Measurements from ENCODE around the gene CREB1. TPM values are rescaled to one million over a fixed set of nuclear protein-coding genes. Genes with fewer than 3 reads are reported as not detected.

Gene CREB1
- polyA plus RNA-seq, 1 of the 3 experiments (the other 2 are of a cell fraction), result 14.5 TPM

DNA sequence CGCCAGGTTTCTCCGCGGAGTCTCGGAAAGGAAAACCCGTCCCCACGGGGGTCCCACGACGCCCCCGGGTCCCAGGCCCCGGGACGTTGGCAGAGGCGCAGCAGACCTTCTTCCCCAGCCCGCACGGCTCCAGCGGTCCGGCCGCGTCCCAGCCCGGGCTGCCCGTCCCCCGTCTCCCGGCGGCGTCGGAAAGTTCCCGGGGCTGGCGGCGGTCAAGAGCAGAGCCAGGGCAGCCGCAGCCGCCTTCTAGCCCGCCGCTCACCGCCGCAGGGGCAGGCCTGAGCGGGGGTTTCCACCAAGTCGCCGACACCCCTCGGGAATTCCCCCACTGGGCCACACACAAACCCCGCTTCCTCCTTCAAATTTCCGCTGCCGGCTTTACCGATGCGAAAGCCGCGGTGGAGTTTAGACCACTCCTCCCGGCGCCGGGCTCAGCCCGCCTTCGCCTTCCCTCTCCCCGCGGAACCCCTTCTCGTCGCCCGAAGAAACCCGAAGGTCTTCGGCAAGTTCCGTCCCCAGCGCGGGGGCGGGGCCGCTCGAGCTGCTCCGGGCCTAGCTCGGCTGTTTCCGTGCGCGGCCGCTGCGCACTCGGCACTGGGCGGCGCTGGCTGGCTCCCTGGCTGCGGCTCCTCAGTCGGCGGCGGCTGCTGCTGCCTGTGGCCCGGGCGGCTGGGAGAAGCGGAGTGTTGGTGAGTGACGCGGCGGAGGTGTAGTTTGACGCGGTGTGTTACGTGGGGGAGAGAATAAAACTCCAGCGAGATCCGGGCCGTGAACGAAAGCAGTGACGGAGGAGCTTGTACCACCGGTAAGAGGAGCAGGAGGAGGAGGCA lies at the start of gene CREB1 (continued):
- TF ChIP-seq CTCF (IDR thresholded peaks at IDR 0.05) (no peak), EP300 (IDR thresholded peaks at IDR 0.05; ENCODE audit: borderline replicate concordance in 1 of 2, low read depth in 1 of 2, low read length in 1 of 2) (peak in 1 of 2 experiments; percentile 14; a peak in 1 of 4 replicates), FOXM1 (IDR thresholded peaks at IDR 0.05; ENCODE audit: low read depth) (peak; percentile 53; the same call in 1 of the 2 replicates), RXRA (IDR thresholded peaks at IDR 0.05; ENCODE audit: borderline replicate concordance, low read depth) (no peak), USF2 (IDR thresholded peaks at IDR 0.05; ENCODE audit: borderline replicate concordance, low read depth, low read length) (no peak), MAX (IDR thresholded peaks at IDR 0.05; ENCODE audit: low read depth) (no peak), GATA2 (CRISPR knock-in tag; IDR thresholded peaks at IDR 0.05) (no peak), FOSL2 (IDR thresholded peaks at IDR 0.05; ENCODE audit: borderline replicate concordance, low read depth) (no peak), TEAD4 (IDR thresholded peaks at IDR 0.05; ENCODE audit: borderline replicate concordance, insufficient read depth) (no peak)

DNA sequence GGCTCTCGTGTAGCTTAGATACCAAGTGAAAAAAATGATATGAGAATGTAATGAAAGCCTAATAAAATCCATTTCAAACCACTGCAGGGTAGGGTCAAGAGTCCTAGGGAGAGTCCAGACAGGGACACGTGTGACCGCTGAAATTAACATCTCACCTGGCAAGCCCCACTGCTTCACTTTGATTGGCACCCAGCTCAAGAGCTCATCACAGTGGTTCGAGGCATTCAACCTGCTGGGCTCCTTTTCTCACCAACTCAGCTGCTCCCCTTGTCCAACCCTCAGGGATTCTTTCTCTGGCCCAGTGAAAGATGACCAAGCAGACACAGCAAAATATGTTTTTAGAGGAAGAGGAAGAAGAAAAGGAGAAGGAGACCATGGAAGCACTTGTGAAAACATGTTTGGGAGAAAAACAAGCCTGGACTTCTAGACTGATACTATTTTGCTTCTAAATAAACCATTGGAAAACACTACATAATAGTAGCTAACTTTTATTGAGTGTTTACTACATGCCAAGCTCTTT lies 49.2 kb upstream of the CREB1 start:
- Histone ChIP-seq H3K27me3 (ENCODE audit: insufficient read depth) (no peaks in the 10 kb centered on the region), H3K36me3 (replicated peaks in 1 of 2; ENCODE audit: control insufficient read depth in 1 of 2, insufficient read depth in 2 of 2, low read length in 1 of 2) (no peaks in the 10 kb centered on the region), H3K9me2 (no peaks in the 10 kb centered on the region), H3K4me3 (ENCODE audit: low read depth in 2 of 2, low read length in 1 of 2) (no peak overlapping the region), H3K27ac (ENCODE audit: low read depth in 2 of 2, low read length in 1 of 2) (no peak overlapping the region), H3K4me1 (ENCODE audit: control insufficient read depth in 1 of 2, insufficient read depth in 2 of 2, low read depth in 1 of 2, low read length in 1 of 2) (peaks cover 0 to 3% of the 10 kb centered on the region in 2 experiments; a peak in 2 of 4 replicates), H2AFZ (ENCODE audit: low read depth) (no peak overlapping the region), H3K4me2 (no peak overlapping the region), H3K9ac (no peak overlapping the region), H4K20me1 (ENCODE audit: insufficient read depth) (no peaks in the 10 kb centered on the region), H3F3A (replicated peaks; ENCODE audit: insufficient read depth) (peaks cover 8% of the 10 kb centered on the region), H3K9me3 (no peaks in the 10 kb centered on the region), H3K79me2 (ENCODE audit: insufficient read depth) (no peaks in the 10 kb centered on the region)
- 62% methylated on average over 4 of the region's 4 CpGs for WGBS (ENCODE audit: low lambda C conversion rate)
- POLR2A ChIA-PET, result no interaction called here
- TF ChIP-seq NRF1 (IDR thresholded peaks at IDR 0.05; ENCODE audit: low read depth, low read length) (no peak), TAF1 (IDR thresholded peaks at IDR 0.05; ENCODE audit: borderline replicate concordance, low read depth, low read length) (no peak), RCOR1 (IDR thresholded peaks at IDR 0.05; ENCODE audit: low read length) (no peak), POLR2AphosphoS5 (IDR thresholded peaks at IDR 0.05; ENCODE audit: low read depth, low read length) (no peak), MAX (IDR thresholded peaks at IDR 0.05; ENCODE audit: low read depth) (no peak), MXI1 (IDR thresholded peaks at IDR 0.05; ENCODE audit: low read depth, low read length) (no peak), EP300 (IDR thresholded peaks at IDR 0.05; ENCODE audit: borderline replicate concordance in 1 of 2, low read depth in 1 of 2, low read length in 1 of 2) (no peak), TCF12 (IDR thresholded peaks at IDR 0.05) (no peak), SIN3A (IDR thresholded peaks at IDR 0.05; ENCODE audit: borderline replicate concordance, low read depth, low read length) (no peak)
- TF ChIP-seq, protein P1, sequence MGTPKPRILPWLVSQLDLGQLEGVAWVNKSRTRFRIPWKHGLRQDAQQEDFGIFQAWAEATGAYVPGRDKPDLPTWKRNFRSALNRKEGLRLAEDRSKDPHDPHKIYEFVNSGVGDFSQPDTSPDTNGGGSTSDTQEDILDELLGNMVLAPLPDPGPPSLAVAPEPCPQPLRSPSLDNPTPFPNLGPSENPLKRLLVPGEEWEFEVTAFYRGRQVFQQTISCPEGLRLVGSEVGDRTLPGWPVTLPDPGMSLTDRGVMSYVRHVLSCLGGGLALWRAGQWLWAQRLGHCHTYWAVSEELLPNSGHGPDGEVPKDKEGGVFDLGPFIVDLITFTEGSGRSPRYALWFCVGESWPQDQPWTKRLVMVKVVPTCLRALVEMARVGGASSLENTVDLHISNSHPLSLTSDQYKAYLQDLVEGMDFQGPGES (IDR thresholded peaks at IDR 0.05; ENCODE audit: low read depth, low read length), result no peak
- CTCF ChIA-PET, result interaction anchor here (2.8 kb wide), 1 partner anchor 680 kb away, joined by 13 read pairs; no protein-coding TSS in a partner anchor
- no peak for DNase-seq

Measured in SK-N-SH (cell line).